Cardiac fibroblast (primary cell): Measurements from ENCODE around the gene IQCK.

Source experiments
- DNase-seq, 2 donors: peaks; one replicate each; pipeline versions ENCODE4 v3.0.0 to v3.0.0-alpha.2; 2010; ENCODE audit warnings: low read depth in 2 of 2
- H3K4me3 ChIP-seq, 2 donors: replicated peaks in 1 of 2; 1 replicate in 1 of 2; 2 replicates in 1 of 2; pipeline ENCODE4 v1.5.1; 2011; ENCODE audit warnings: low read depth in 2 of 2, low read length in 2 of 2, mild to moderate bottlenecking in 2 of 2, moderate library complexity in 1 of 2
- CTCF ChIP-seq: IDR thresholded peaks from one replicate; pipeline ENCODE4 v1.5.1; 2011; ENCODE audit warnings: low read depth, mild to moderate bottlenecking, low read length, inconsistent platforms

IQCK gene

GRCh38 chr16:19735074-19735867 is 17.2 kb downstream of the IQCK start:
- DNase-seq = no peak
- no peak for TF ChIP-seq CTCF
- no peak overlapping the region for H3K4me3 ChIP-seq

- no peak for TF ChIP-seq CTCF
- no peak overlapping the region for H3K4me3 ChIP-seq
- DNase-seq = no peak
Observed at GRCh38 chr16:19737306-19738038, 19.4 kb downstream of the IQCK start.

GRCh38 chr16:19741354-19741753 is 23.3 kb downstream of the IQCK start:
- DNase-seq = no peak
- no peak for TF ChIP-seq CTCF
- H3K4me3 ChIP-seq = no peak overlapping the region

GRCh38 chr16:19743816-19744159 is 25.7 kb downstream of the IQCK start:
- H3K4me3 ChIP-seq = no peak overlapping the region
- no peak for TF ChIP-seq CTCF
- DNase-seq = no peak

GRCh38 chr16:19744670-19745069 is 26.6 kb downstream of the IQCK start:
- TF ChIP-seq CTCF = no peak
- no peak overlapping the region for H3K4me3 ChIP-seq
- no peak for DNase-seq

- H3K4me3 ChIP-seq = no peak overlapping the region
- no peak for DNase-seq
- TF ChIP-seq CTCF = no peak
Observed at GRCh38 chr16:19745286-19746010, 27.4 kb downstream of the IQCK start.
